A673 (cell line): ENCODE results near the gene PRKCA. TPM values are rescaled to one million over a fixed set of nuclear protein-coding genes. Genes with fewer than 3 reads are reported as not detected.

Source experiments
- BruUV-seq: library from RNA; stranded (reverse); fragments of 400-500 nt; replicated peaks from 2 replicates; lab custom pipeline; 2021; lab: Mats Ljungman, UMichigan
- CTCF ChIA-PET: fragments of 300-600 bp; sonication (Branson Sonifier 250); formaldehyde crosslinking; loops from one replicate; lab custom pipeline; 2022; ENCODE audit warnings: antibody characterized with exemption; lab: Charles Lee
- POLR2A ChIA-PET: fragments of 300-600 bp; sonication (Branson Sonifier 250); formaldehyde crosslinking; loops from one replicate; lab custom pipeline; 2022; ENCODE audit warnings: antibody characterized with exemption; ENCODE audit not compliant: low non-redundant PET; lab: Charles Lee
- DNase-seq: peaks from one replicate; pipeline ENCODE4 v3.0.0-alpha.2; 2015; ENCODE audit warnings: low spot score
- H3K27ac ChIP-seq: fragments of 200-600 bp; sonication (generic); 2 replicates; pipeline ENCODE4 v1.5.1; 2016; ENCODE audit warnings: mixed run types, low read depth, mild to moderate bottlenecking, mixed read lengths, antibody characterized with exemption, low read length; ENCODE audit not compliant: poor library complexity, severe bottlenecking
- H3K27me3 ChIP-seq: fragments of 200-600 bp; sonication (generic); replicated peaks from 2 replicates; pipeline ENCODE4 v1.6.1; 2017; ENCODE audit warnings: mixed run types, low read depth, mild to moderate bottlenecking, mixed read lengths, antibody characterized with exemption, low read length; ENCODE audit not compliant: insufficient read depth, poor library complexity
- H3K36me3 ChIP-seq: fragments of 200-600 bp; sonication (generic); 2 replicates; pipeline ENCODE4 v1.6.1; 2016; ENCODE audit warnings: mixed run types, mild to moderate bottlenecking, mixed read lengths, antibody characterized with exemption, low read length; ENCODE audit not compliant: insufficient read depth, poor library complexity, severe bottlenecking
- H3K4me1 ChIP-seq: fragments of 200-600 bp; sonication (generic); 2 replicates; pipeline ENCODE4 v1.6.1; 2017; ENCODE audit warnings: mixed run types, mild to moderate bottlenecking, mixed read lengths, antibody characterized with exemption, low read length; ENCODE audit not compliant: insufficient read depth, poor library complexity, severe bottlenecking
- H3K4me3 ChIP-seq: fragments of 200-600 bp; sonication (generic); 2 replicates; pipeline ENCODE4 v1.5.1; 2016; ENCODE audit warnings: low read depth, mixed run types, mild to moderate bottlenecking, mixed read lengths, low read length; ENCODE audit not compliant: poor library complexity, severe bottlenecking
- H3K9me3 ChIP-seq: fragments of 200-600 bp; sonication (generic); 2 replicates; pipeline ENCODE4 v1.6.1; 2016; ENCODE audit warnings: mixed run types, low read depth, mild to moderate bottlenecking, mixed read lengths, antibody characterized with exemption, low read length; ENCODE audit not compliant: poor library complexity, severe bottlenecking
- EZH2 ChIP-seq: fragments of 200-600 bp; sonication (generic); IDR thresholded peaks from 2 replicates; pipeline ENCODE4 v1.6.1; 2017; ENCODE audit warnings: borderline replicate concordance, low read depth, mild to moderate bottlenecking, mixed read lengths, antibody characterized with exemption, low read length; ENCODE audit not compliant: poor library complexity, severe bottlenecking
- intact Hi-C: fragments of 100-400 bp; cut with micrococcal nuclease; formaldehyde crosslinking; loops from one replicate; pipeline ENCODE4 v1.10.0; 2022; ENCODE audit not compliant: unreplicated experiment
- total RNA-seq: library from RNA; stranded (reverse); gene quantifications from 2 replicates; pipeline ENCODE4 v1.2.3, GENCODE V29; 2021
- TF ChIP-seq, protein P1 (sequence below): fragments of 300-800, 200-600 bp; sonication (generic); conservative IDR thresholded peaks from 2 replicates; pipeline ENCODE4 v1.5.1; 2017; ENCODE audit warnings: low read depth, mild to moderate bottlenecking, antibody characterized with exemption, low read length, moderate library complexity, mixed read lengths

PRKCA gene
- total RNA-seq, 1 experiment from 2014 or later = 16.3 TPM

GRCh38 chr17:66652840-66653507 lies 350.6 kb downstream of the PRKCA start:
- CTCF ChIA-PET = no interaction called here
- Histone ChIP-seq H3K9me3 (no peaks in the 10 kb centered on the region), H3K36me3 (no peaks in the 10 kb centered on the region), H3K27ac (no peak overlapping the region), H3K27me3 (no peaks in the 10 kb centered on the region), H3K4me3 (no peak overlapping the region), H3K4me1 (peaks cover 33% of the 10 kb centered on the region)
- no TSS peak for BruUV-seq
- TF ChIP-seq, protein P1, sequence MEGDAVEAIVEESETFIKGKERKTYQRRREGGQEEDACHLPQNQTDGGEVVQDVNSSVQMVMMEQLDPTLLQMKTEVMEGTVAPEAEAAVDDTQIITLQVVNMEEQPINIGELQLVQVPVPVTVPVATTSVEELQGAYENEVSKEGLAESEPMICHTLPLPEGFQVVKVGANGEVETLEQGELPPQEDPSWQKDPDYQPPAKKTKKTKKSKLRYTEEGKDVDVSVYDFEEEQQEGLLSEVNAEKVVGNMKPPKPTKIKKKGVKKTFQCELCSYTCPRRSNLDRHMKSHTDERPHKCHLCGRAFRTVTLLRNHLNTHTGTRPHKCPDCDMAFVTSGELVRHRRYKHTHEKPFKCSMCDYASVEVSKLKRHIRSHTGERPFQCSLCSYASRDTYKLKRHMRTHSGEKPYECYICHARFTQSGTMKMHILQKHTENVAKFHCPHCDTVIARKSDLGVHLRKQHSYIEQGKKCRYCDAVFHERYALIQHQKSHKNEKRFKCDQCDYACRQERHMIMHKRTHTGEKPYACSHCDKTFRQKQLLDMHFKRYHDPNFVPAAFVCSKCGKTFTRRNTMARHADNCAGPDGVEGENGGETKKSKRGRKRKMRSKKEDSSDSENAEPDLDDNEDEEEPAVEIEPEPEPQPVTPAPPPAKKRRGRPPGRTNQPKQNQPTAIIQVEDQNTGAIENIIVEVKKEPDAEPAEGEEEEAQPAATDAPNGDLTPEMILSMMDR = no peak
- TF ChIP-seq EZH2 = no peak
- DNase-seq = no peak
- POLR2A ChIA-PET = no interaction called here
- intact Hi-C loops = no loop called here

DNA sequence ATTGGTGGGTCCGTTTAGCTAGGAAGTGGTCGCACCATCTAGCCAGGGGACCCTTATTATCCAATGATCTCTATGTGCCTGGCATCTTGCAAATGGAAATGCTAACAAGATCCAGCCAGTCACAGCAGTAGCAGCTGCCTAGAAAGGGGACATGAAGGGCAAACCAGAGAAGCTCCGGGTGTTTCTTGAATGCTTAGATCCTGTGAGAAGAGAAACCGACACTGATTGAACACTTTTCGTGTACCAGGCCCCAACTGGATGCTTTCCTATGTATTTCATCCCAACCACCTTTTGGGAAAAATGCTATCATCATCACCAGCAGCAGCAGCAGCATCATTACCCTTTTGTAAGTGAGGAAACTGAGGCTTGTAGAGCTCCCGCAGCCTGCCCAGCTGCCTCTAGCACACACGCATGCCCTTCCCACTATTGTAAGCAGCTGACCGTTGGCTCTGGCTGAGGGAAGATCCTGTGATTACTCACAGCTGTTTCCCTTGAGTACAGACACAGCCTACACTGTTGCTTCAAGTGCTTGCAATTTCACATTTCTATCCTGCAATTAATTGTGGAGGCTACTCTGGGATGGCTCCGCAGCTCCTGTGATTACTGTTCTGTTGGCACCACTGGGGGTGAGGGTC lies 351.8 kb downstream of the PRKCA start:
- Histone ChIP-seq H3K4me3 (no peak overlapping the region), H3K36me3 (no peaks in the 10 kb centered on the region), H3K27me3 (no peaks in the 10 kb centered on the region), H3K27ac (no peak overlapping the region), H3K9me3 (no peaks in the 10 kb centered on the region), H3K4me1 (peaks cover 33% of the 10 kb centered on the region)
- TF ChIP-seq, protein P1 = no peak
- no peak for TF ChIP-seq EZH2
- ChIA-PET POLR2A (no interaction called here), CTCF (no interaction called here)
- intact Hi-C loops = no loop called here
- no TSS peak for BruUV-seq
- DNase-seq = peak; percentile 33

DNA sequence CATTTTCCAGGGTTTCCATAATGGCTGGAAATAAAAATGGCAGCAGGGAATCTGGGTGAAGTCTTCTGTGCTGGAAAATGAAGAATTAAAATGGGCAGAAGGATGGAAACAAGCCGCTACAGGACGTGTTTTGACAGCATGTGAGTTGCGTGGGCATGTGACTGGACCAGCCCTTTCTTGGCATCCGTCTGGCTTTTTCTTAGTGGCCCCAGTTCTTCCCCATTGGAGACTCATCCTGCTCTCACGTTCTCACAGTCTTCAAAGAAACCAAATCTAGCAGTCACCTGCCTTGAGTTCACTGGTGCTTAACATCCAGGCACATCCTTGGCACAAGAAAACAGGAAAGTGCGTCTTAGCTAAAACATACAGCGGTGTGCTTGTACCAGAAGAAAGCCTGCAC lies 352.4 kb downstream of the PRKCA start:
- Histone ChIP-seq H3K27ac (no peak overlapping the region), H3K36me3 (no peaks in the 10 kb centered on the region), H3K27me3 (no peaks in the 10 kb centered on the region), H3K4me3 (no peak overlapping the region), H3K9me3 (no peaks in the 10 kb centered on the region), H3K4me1 (peaks cover 33% of the 10 kb centered on the region)
- intact Hi-C loops = no loop called here
- no TSS peak for BruUV-seq
- CTCF ChIA-PET = no interaction called here
- no peak for DNase-seq
- TF ChIP-seq, protein P1 = no peak
- TF ChIP-seq EZH2 = no peak
- POLR2A ChIA-PET = no interaction called here
